Neural progenitor cell (in vitro differentiated cells): Measurements from ENCODE around the gene HTR7. TPM values are rescaled to one million over a fixed set of nuclear protein-coding genes. Genes with fewer than 3 reads are reported as not detected.
"Not testable (repeated sequence)": the region's sequence is repeated elsewhere in the genome, so short reads cannot be mapped to it uniquely, and the experiment has no call there.

Source experiments
- DNase-seq: peaks from one replicate; pipeline ENCODE4 v3.0.0-alpha.2; 2016; ENCODE audit warnings: low spot score
- H2AFZ ChIP-seq: fragments of 200-600 bp; sonication (generic); replicated peaks from 2 replicates; pipeline ENCODE4 v1.6.1; 2016; ENCODE audit warnings: antibody characterized with exemption
- H3F3A ChIP-seq: fragments of 200-600 bp; sonication (generic); 2 replicates; pipeline ENCODE4 v1.6.1; 2016; ENCODE audit warnings: antibody characterized with exemption, low read depth
- H3K27ac ChIP-seq: fragments of 200-600 bp; sonication (generic); 2 replicates; pipeline ENCODE4 v1.5.1; 2016; ENCODE audit warnings: mild to moderate bottlenecking
- H3K27me3 ChIP-seq: fragments of 200-600 bp; sonication (generic); 2 replicates; pipeline ENCODE4 v1.6.1; 2016; ENCODE audit warnings: mild to moderate bottlenecking, moderate library complexity
- H3K36me3 ChIP-seq: fragments of 200-600 bp; sonication (generic); 2 replicates; pipeline ENCODE4 v1.5.1; 2016
- H3K4me1 ChIP-seq: fragments of 200-600 bp; sonication (generic); 2 replicates; pipeline ENCODE4 v1.6.1; 2016; ENCODE audit warnings: mixed run types
- H3K4me2 ChIP-seq: fragments of 200-600 bp; sonication (generic); 2 replicates; pipeline ENCODE4 v1.6.1; 2016
- H3K4me3 ChIP-seq: fragments of 200-600 bp; sonication (generic); 2 replicates; pipeline ENCODE4 v1.5.1; 2016
- H3K79me2 ChIP-seq: fragments of 200-600 bp; sonication (generic); 2 replicates; pipeline ENCODE4 v1.6.1; 2016; ENCODE audit warnings: low read depth
- H3K9ac ChIP-seq: fragments of 200-600 bp; sonication (generic); 2 replicates; pipeline ENCODE4 v1.6.1; 2016
- H3K9me3 ChIP-seq: fragments of 200-600 bp; sonication (generic); 2 replicates; pipeline ENCODE4 v1.5.1; 2016; ENCODE audit warnings: low read depth
- H4K20me1 ChIP-seq: fragments of 200-600 bp; sonication (generic); 2 replicates; pipeline ENCODE4 v1.6.1; 2016; ENCODE audit warnings: low read depth
- H3K27ac Mint-ChIP-seq: 3 replicates; pipeline ENCODE4 v1.8.0; 2021; ENCODE audit warnings: mixed read lengths
- H3K27me3 Mint-ChIP-seq: 2 replicates; pipeline ENCODE4 v1.8.0; 2022; ENCODE audit warnings: low read depth, mild to moderate bottlenecking, inconsistent platforms, moderate library complexity, mixed read lengths; ENCODE audit not compliant: insufficient read depth
- H3K36me3 Mint-ChIP-seq: 3 replicates; pipeline ENCODE4 v1.8.0; 2021; ENCODE audit warnings: mixed read lengths
- H3K4me1 Mint-ChIP-seq: 3 replicates; pipeline ENCODE4 v1.8.0; 2021; ENCODE audit warnings: mixed read lengths
- H3K4me3 Mint-ChIP-seq: 3 replicates; pipeline ENCODE4 v1.8.0; 2021; ENCODE audit warnings: mild to moderate bottlenecking, moderate library complexity, mixed read lengths
- H3K9me3 Mint-ChIP-seq: 3 replicates; pipeline ENCODE4 v1.8.0; 2020; ENCODE audit warnings: mixed read lengths
- CTCF ChIP-seq: fragments of 200-600 bp; sonication (generic); IDR thresholded peaks from 2 replicates; pipeline ENCODE4 v1.5.1; 2017; ENCODE audit warnings: antibody characterized with exemption, mild to moderate bottlenecking
- EZH2 ChIP-seq: fragments of 200-600 bp; sonication (generic); IDR thresholded peaks from 2 replicates; pipeline ENCODE4 v1.6.1; 2017; ENCODE audit warnings: antibody characterized with exemption, mild to moderate bottlenecking, moderate library complexity
- EZH2phosphoT487 ChIP-seq: fragments of 200-600 bp; sonication (generic); IDR thresholded peaks from 2 replicates; pipeline ENCODE4 v1.6.1; 2017; ENCODE audit warnings: antibody characterized with exemption
- total RNA-seq: library from RNA; depleted of rRNA; stranded (reverse); fragments of >200 nt; gene quantifications from 2 replicates; pipeline ENCODE4 v1.2.3, GENCODE V29; 2015; ENCODE audit warnings: low replicate concordance

Gene HTR7
- total RNA-seq, 1 donor from 2014 or later = not detected

GRCh38 chr10:90817128-90817889 is 40.5 kb downstream of the HTR7 start:
- Mint-ChIP-seq H3K4me3 (no peak overlapping the region), H3K4me1 (no peaks in the 10 kb centered on the region), H3K27me3 (no peaks in the 10 kb centered on the region), H3K9me3 (no peaks in the 10 kb centered on the region), H3K27ac (no peak overlapping the region), H3K36me3 (no peaks in the 10 kb centered on the region)
- no peak overlapping the region for H2AFZ ChIP-seq
- peaks cover 16% of the 10 kb centered on the region for H3K4me1 ChIP-seq
- no peaks in the 10 kb centered on the region for H4K20me1 ChIP-seq
- no peak overlapping the region for H3K9ac ChIP-seq
- H3K36me3 ChIP-seq = no peaks in the 10 kb centered on the region
- H3K9me3 ChIP-seq = no peaks in the 10 kb centered on the region
- no peak for DNase-seq
- no peaks in the 10 kb centered on the region for H3F3A ChIP-seq
- no peaks in the 10 kb centered on the region for H3K27me3 ChIP-seq
- H3K79me2 ChIP-seq = no peaks in the 10 kb centered on the region
- no peak for TF ChIP-seq EZH2
- TF ChIP-seq EZH2phosphoT487 = no peak
- no peak for TF ChIP-seq CTCF
- H3K4me2 ChIP-seq = no peak overlapping the region
- H3K27ac ChIP-seq = no peak overlapping the region
- no peak overlapping the region for H3K4me3 ChIP-seq

- TF ChIP-seq EZH2 = no peak
- no peak for TF ChIP-seq CTCF
- TF ChIP-seq EZH2phosphoT487 = no peak
- H3K27ac Mint-ChIP-seq = no peak overlapping the region
- no peaks in the 10 kb centered on the region for H3K27me3 ChIP-seq
- no peaks in the 10 kb centered on the region for H3K9me3 Mint-ChIP-seq
- no peak overlapping the region for H3K27ac ChIP-seq
- no peak overlapping the region for H3K4me3 Mint-ChIP-seq
- H2AFZ ChIP-seq = no peak overlapping the region
- H3K4me1 Mint-ChIP-seq = no peaks in the 10 kb centered on the region
- no peaks in the 10 kb centered on the region for H3K79me2 ChIP-seq
- DNase-seq = no peak
- H3K4me2 ChIP-seq = no peak overlapping the region
- no peaks in the 10 kb centered on the region for H4K20me1 ChIP-seq
- no peak overlapping the region for H3K9ac ChIP-seq
- no peaks in the 10 kb centered on the region for H3K36me3 Mint-ChIP-seq
- H3K4me1 ChIP-seq = peaks cover 16% of the 10 kb centered on the region
- no peaks in the 10 kb centered on the region for H3K36me3 ChIP-seq
- no peaks in the 10 kb centered on the region for H3K9me3 ChIP-seq
- no peak overlapping the region for H3K4me3 ChIP-seq
- H3F3A ChIP-seq = no peaks in the 10 kb centered on the region
- H3K27me3 Mint-ChIP-seq = no peaks in the 10 kb centered on the region
Measured at GRCh38 chr10:90816466-90816865, 41.4 kb downstream of the HTR7 start.

- no peaks in the 10 kb centered on the region for H3K79me2 ChIP-seq
- no peak overlapping the region for H3K4me2 ChIP-seq
- no peak overlapping the region for H3K4me3 Mint-ChIP-seq
- H3K27ac ChIP-seq = no peak overlapping the region
- no peaks in the 10 kb centered on the region for H3K27me3 ChIP-seq
- no peaks in the 10 kb centered on the region for H4K20me1 ChIP-seq
- no peaks in the 10 kb centered on the region for H3K9me3 ChIP-seq
- no peak overlapping the region for H3K27ac Mint-ChIP-seq
- peaks cover 4% of the 10 kb centered on the region for H3K4me1 ChIP-seq
- TF ChIP-seq EZH2phosphoT487 = no peak
- no peak for TF ChIP-seq EZH2
- no peak for DNase-seq
- no peaks in the 10 kb centered on the region for H3F3A ChIP-seq
- H3K27me3 Mint-ChIP-seq = peaks cover 3% of the 10 kb centered on the region
- no peak overlapping the region for H3K4me3 ChIP-seq
- no peak overlapping the region for H3K9ac ChIP-seq
- H3K36me3 Mint-ChIP-seq = no peaks in the 10 kb centered on the region
- peaks cover 4% of the 10 kb centered on the region for H3K9me3 Mint-ChIP-seq
- no peak overlapping the region for H2AFZ ChIP-seq
- no peaks in the 10 kb centered on the region for H3K36me3 ChIP-seq
- H3K4me1 Mint-ChIP-seq = no peaks in the 10 kb centered on the region
Measured at GRCh38 chr10:90813594-90814365, 44.1 kb downstream of the HTR7 start.

GRCh38 chr10:90807106-90807505 is 50.7 kb downstream of the HTR7 start:
- H4K20me1 ChIP-seq, H3K9ac ChIP-seq, H3K27me3 ChIP-seq, H3K36me3 ChIP-seq, H3K27ac Mint-ChIP-seq, H3K36me3 Mint-ChIP-seq, H3K79me2 ChIP-seq, DNase-seq, H3K27ac ChIP-seq, H3K4me3 Mint-ChIP-seq, H3K4me3 ChIP-seq, H3K9me3 ChIP-seq, H3F3A ChIP-seq, H3K4me1 ChIP-seq, H3K4me2 ChIP-seq, H3K27me3 Mint-ChIP-seq, H3K4me1 Mint-ChIP-seq, H2AFZ ChIP-seq: not testable (repeated sequence)
- H3K9me3 Mint-ChIP-seq = peaks cover 28% of the 10 kb centered on the region
